GM18909 (cell line): Measurements from ENCODE around the gene SF3B2.
"Not testable (repeated sequence)": the region's sequence is repeated elsewhere in the genome, so short reads cannot be mapped to it uniquely, and the experiment has no call there.

Source experiments
- ATAC-seq: cut with Tn5 transposase; IDR thresholded peaks from one replicate; pipeline ENCODE4 v1.9.1; 2021; ENCODE audit warnings: mild to moderate bottlenecking; ENCODE audit not compliant: unreplicated experiment, poor library complexity

The SF3B2 gene

GRCh38 chr11:66104057-66104638 lies 52.0 kb downstream of the SF3B2 start:
- no peak for ATAC-seq

DNA sequence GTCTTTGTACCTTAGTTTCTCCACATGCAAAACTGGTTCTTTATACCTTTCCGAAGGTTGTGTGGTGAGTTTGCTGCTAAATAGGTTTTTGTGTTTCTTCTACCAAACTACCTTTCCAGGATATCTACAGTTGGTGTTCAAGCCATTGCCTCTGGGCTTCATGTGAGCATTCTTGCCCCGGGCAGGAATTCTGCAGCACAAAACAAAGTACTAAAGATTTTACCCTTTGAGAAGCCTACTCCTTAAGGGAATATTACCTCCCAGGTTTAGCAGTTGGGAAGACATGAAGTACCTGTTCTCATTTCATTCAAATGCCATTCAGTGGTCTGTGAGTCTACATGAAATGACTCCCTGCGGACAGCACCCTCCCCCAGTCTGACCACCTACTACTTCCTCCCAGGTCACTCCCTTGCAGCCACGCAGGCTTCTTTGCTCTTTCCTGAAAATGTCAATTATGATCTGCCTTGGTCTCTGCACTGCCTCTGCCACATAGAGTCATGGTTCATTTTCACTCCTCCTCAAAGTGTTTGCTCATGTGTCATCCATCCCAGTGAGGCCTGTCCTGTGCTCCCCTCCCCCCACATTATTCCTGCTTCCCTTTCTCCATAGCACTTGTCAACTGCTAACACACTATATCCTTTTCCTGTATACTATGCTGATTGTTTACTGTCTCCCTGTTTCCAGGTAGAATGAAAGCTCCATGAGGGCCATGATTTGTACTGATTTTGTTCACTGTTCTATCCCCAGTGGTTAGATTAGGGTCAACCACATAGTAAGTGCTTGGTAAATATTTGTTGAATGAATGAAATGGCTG lies 54.8 kb downstream of the SF3B2 start:
- no peak for ATAC-seq

GRCh38 chr11:66107600-66108510 lies 55.7 kb downstream of the SF3B2 start:
- no peak for ATAC-seq

DNA sequence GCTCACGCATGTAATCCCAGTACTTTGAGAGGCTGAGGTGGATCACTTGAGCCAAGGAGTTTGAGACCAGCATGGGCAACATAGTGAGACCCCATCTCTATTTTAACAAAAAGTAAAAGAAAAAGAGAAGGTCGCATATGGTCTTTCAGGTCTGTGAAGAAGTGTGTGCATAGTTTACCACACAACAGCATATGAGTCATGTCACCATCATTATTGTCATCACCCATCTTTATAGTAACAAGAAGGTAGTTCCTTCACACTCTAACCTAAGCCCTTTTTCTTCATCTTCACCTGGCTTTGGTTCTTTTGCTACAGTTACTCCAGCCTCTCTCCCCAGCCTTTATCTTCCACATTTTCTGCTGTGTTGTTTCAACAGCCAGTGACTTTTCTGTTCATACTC lies 57.1 kb downstream of the SF3B2 start:
- no peak for ATAC-seq

GRCh38 chr11:66111158-66111557 lies 59.0 kb downstream of the SF3B2 start:
- ATAC-seq, result no peak

- no peak for ATAC-seq
These were observed 59.9 kb downstream of the SF3B2 start for GRCh38 chr11:66112041-66112491.

- ATAC-seq, result peak; percentile 42
These were observed 60.7 kb downstream of the SF3B2 start for GRCh38 chr11:66112601-66113499.

DNA sequence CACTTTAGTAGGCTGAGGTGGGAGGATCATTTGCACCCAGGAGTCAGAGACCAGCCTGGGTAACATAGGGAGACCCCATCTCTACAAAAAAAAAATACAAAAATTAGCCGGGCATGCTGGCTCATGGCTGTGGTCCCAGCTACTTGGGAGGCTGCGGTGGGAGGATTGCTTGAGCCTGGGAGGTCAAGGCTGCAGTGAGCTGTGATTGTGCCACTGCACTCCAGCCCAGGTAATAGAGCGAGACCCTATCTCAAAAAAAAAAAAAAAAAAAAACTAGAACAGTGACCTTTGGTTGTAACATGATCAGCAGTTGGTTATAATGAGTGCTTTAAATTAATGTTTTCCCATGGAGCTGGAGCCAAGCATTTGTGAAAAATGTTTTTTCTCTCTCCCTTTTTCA lies 62.8 kb downstream of the SF3B2 start:
- not testable (repeated sequence) for ATAC-seq

DNA sequence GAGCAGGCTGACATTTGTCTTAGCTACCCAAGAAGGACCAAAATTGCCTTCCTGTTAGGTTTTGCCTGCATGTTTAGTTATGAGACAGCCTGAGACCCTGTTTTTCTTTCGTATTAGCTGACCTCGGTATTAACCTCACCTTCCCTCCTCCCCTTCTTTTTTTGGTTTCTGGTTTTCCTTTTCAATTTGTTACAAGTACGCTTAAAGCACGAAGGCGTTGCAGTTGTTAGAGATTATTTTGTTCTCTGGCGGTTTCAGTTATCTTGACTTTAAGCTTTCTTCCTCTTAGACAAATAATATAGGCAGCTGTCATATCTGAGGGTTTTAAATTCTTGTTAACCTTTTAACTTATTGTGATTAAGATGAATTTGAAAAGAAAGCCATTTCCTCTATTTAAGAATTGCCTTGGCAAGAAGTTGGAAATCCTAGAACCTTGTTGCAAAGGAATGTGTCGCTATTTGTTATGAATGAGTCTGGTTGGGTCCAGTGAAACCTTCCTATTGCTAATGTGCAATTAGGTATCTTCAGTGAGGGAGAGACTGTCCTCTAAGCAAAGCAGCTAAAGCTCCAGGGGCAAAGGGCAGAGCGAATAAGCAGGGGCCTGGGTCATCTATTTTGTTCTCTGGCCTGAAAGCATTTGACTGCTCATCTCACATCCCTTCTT lies 63.6 kb downstream of the SF3B2 start:
- peak; percentile 47 for ATAC-seq

DNA sequence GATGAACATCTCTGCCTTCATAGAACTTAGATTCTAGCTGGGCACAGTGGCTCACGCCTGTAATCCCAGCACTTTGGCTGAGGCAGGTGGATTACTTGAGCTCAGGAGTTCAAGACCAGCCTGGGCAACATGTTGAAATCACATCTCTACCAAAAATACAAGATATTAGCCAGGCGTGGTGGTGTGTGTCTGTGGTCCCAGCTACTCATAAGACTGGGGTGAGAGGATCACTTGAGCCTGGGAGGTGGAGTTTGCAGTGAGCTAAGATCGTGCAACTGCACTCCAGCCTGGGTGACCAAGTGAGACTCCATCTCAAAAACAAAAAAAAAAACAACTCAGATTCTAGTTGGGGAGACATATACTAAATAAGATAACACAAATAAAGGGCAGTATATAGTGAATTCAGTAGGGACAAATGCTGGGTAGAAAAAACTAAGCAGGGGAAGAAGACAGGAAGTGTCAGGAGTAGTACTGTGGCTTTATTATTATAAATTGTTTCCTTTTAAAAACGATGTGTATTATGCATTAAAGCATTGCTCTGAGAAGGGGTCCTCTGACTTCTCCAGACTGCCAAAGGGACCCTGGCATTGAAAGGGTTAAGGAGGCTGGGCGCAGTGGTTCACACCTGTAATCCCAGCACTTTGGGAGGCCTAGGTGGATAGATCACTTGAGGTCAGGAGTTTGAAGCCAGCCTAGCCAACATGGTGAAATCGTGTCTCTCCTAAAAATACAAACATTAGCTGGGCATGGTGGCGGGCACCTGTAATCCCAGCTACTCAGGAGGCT lies 64.6 kb downstream of the SF3B2 start:
- no peak for ATAC-seq

GRCh38 chr11:66118847-66119246 lies 66.7 kb downstream of the SF3B2 start:
- no peak for ATAC-seq
